Neural progenitor cell (in vitro differentiated cells): ENCODE results near the gene BCORL1. TPM values are rescaled to one million over a fixed set of nuclear protein-coding genes. Genes with fewer than 3 reads are reported as not detected.

Experiments
- DNase-seq: peaks from one replicate; pipeline ENCODE4 v3.0.0-alpha.2; 2016; ENCODE audit warnings: low spot score
- H2AFZ ChIP-seq: fragments of 200-600 bp; sonication (generic); replicated peaks from 2 replicates; pipeline ENCODE4 v1.6.1; 2016; ENCODE audit warnings: antibody characterized with exemption
- H3F3A ChIP-seq: fragments of 200-600 bp; sonication (generic); 2 replicates; pipeline ENCODE4 v1.6.1; 2016; ENCODE audit warnings: antibody characterized with exemption, low read depth
- H3K27ac ChIP-seq: fragments of 200-600 bp; sonication (generic); 2 replicates; pipeline ENCODE4 v1.5.1; 2016; ENCODE audit warnings: mild to moderate bottlenecking
- H3K27me3 ChIP-seq: fragments of 200-600 bp; sonication (generic); 2 replicates; pipeline ENCODE4 v1.6.1; 2016; ENCODE audit warnings: mild to moderate bottlenecking, moderate library complexity
- H3K36me3 ChIP-seq: fragments of 200-600 bp; sonication (generic); 2 replicates; pipeline ENCODE4 v1.5.1; 2016
- H3K4me1 ChIP-seq: fragments of 200-600 bp; sonication (generic); 2 replicates; pipeline ENCODE4 v1.6.1; 2016; ENCODE audit warnings: mixed run types
- H3K4me2 ChIP-seq: fragments of 200-600 bp; sonication (generic); 2 replicates; pipeline ENCODE4 v1.6.1; 2016
- H3K4me3 ChIP-seq: fragments of 200-600 bp; sonication (generic); 2 replicates; pipeline ENCODE4 v1.5.1; 2016
- H3K79me2 ChIP-seq: fragments of 200-600 bp; sonication (generic); 2 replicates; pipeline ENCODE4 v1.6.1; 2016; ENCODE audit warnings: low read depth
- H3K9ac ChIP-seq: fragments of 200-600 bp; sonication (generic); 2 replicates; pipeline ENCODE4 v1.6.1; 2016
- H3K9me3 ChIP-seq: fragments of 200-600 bp; sonication (generic); 2 replicates; pipeline ENCODE4 v1.5.1; 2016; ENCODE audit warnings: low read depth
- H4K20me1 ChIP-seq: fragments of 200-600 bp; sonication (generic); 2 replicates; pipeline ENCODE4 v1.6.1; 2016; ENCODE audit warnings: low read depth
- H3K27ac Mint-ChIP-seq: 3 replicates; pipeline ENCODE4 v1.8.0; 2021; ENCODE audit warnings: mixed read lengths
- H3K27me3 Mint-ChIP-seq: 2 replicates; pipeline ENCODE4 v1.8.0; 2022; ENCODE audit warnings: low read depth, mild to moderate bottlenecking, inconsistent platforms, moderate library complexity, mixed read lengths; ENCODE audit not compliant: insufficient read depth
- H3K36me3 Mint-ChIP-seq: 3 replicates; pipeline ENCODE4 v1.8.0; 2021; ENCODE audit warnings: mixed read lengths
- H3K4me1 Mint-ChIP-seq: 3 replicates; pipeline ENCODE4 v1.8.0; 2021; ENCODE audit warnings: mixed read lengths
- H3K4me3 Mint-ChIP-seq: 3 replicates; pipeline ENCODE4 v1.8.0; 2021; ENCODE audit warnings: mild to moderate bottlenecking, moderate library complexity, mixed read lengths
- H3K9me3 Mint-ChIP-seq: 3 replicates; pipeline ENCODE4 v1.8.0; 2020; ENCODE audit warnings: mixed read lengths
- EZH2 ChIP-seq: fragments of 200-600 bp; sonication (generic); IDR thresholded peaks from 2 replicates; pipeline ENCODE4 v1.6.1; 2017; ENCODE audit warnings: antibody characterized with exemption, mild to moderate bottlenecking, moderate library complexity
- EZH2phosphoT487 ChIP-seq: fragments of 200-600 bp; sonication (generic); IDR thresholded peaks from 2 replicates; pipeline ENCODE4 v1.6.1; 2017; ENCODE audit warnings: antibody characterized with exemption
- total RNA-seq: library from RNA; depleted of rRNA; stranded (reverse); fragments of >200 nt; gene quantifications from 2 replicates; pipeline ENCODE4 v1.2.3, GENCODE V29; 2015; ENCODE audit warnings: low replicate concordance
- TF ChIP-seq, protein P1 (sequence below): fragments of 200-600 bp; sonication (generic); IDR thresholded peaks from 2 replicates; pipeline ENCODE4 v1.5.1; 2017; ENCODE audit warnings: antibody characterized with exemption, mild to moderate bottlenecking

The BCORL1 gene
- total RNA-seq, 1 donor from 2014 or later = 5.1 TPM

DNA sequence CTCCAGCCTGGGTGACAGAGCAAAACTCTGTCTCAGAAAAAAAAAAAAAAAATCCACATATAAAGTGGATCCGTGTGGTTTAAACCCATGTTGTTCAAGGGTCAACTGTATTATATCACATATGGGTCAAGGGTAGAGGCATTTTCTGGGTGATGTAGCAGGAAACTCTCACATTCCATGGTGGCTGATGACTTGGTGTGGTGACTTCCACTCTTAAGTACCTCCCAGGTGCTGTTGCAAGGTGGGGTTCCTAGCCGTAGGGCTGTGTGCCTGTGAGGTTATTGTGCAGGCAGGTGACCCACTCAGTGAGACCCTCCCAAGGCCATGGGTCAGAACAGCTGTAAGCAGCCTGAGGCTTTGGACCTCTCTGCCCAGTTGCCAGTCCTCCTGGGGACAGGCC is 110.8 kb downstream of the BCORL1 start:
- Histone ChIP-seq H4K20me1 (no peaks in the 10 kb centered on the region), H3K36me3 (no peaks in the 10 kb centered on the region), H3K79me2 (no peaks in the 10 kb centered on the region), H2AFZ (no peak overlapping the region), H3K9ac (no peak overlapping the region), H3K4me3 (no peak overlapping the region), H3K27me3 (no peaks in the 10 kb centered on the region), H3K4me2 (no peak overlapping the region), H3K27ac (no peak overlapping the region), H3F3A (no peaks in the 10 kb centered on the region), H3K9me3 (no peaks in the 10 kb centered on the region), H3K4me1 (no peaks in the 10 kb centered on the region)
- Mint-ChIP-seq H3K27me3 (peaks cover 5% of the 10 kb centered on the region), H3K9me3 (no peaks in the 10 kb centered on the region), H3K27ac (no peak overlapping the region), H3K4me1 (no peaks in the 10 kb centered on the region), H3K36me3 (no peaks in the 10 kb centered on the region), H3K4me3 (no peak overlapping the region)
- no peak for TF ChIP-seq EZH2phosphoT487
- TF ChIP-seq EZH2 = no peak
- TF ChIP-seq, protein P1, sequence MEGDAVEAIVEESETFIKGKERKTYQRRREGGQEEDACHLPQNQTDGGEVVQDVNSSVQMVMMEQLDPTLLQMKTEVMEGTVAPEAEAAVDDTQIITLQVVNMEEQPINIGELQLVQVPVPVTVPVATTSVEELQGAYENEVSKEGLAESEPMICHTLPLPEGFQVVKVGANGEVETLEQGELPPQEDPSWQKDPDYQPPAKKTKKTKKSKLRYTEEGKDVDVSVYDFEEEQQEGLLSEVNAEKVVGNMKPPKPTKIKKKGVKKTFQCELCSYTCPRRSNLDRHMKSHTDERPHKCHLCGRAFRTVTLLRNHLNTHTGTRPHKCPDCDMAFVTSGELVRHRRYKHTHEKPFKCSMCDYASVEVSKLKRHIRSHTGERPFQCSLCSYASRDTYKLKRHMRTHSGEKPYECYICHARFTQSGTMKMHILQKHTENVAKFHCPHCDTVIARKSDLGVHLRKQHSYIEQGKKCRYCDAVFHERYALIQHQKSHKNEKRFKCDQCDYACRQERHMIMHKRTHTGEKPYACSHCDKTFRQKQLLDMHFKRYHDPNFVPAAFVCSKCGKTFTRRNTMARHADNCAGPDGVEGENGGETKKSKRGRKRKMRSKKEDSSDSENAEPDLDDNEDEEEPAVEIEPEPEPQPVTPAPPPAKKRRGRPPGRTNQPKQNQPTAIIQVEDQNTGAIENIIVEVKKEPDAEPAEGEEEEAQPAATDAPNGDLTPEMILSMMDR = no peak
- no peak for DNase-seq

DNA sequence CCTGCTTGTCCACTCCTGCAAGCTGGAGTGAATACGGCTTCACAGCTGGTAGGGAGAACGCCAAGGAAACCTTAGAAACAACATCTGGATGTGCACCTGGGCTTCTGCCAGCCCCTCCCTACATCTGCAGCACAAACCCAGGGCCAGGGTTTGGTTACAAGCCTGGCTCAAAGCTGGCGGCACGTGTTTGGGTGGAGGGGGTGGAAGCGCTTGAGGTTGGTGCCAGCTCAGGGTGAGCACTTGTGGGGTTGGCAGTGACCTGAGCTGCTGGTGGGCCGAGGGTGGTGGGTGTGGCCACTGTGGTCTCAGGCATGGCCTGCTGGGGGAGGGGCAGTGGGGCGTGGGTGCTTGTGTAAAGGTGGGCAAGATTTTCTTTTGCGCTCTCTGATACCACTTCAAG is 112.3 kb downstream of the BCORL1 start:
- Histone ChIP-seq H3F3A (no peaks in the 10 kb centered on the region), H3K4me3 (no peak overlapping the region), H3K9me3 (no peaks in the 10 kb centered on the region), H3K36me3 (no peaks in the 10 kb centered on the region), H3K4me1 (no peaks in the 10 kb centered on the region), H3K27ac (no peak overlapping the region), H3K79me2 (no peaks in the 10 kb centered on the region), H2AFZ (no peak overlapping the region), H3K4me2 (no peak overlapping the region), H3K27me3 (no peaks in the 10 kb centered on the region), H4K20me1 (no peaks in the 10 kb centered on the region), H3K9ac (no peak overlapping the region)
- H3K4me3 Mint-ChIP-seq = no peak overlapping the region
- TF ChIP-seq, protein P1 = no peak
- no peak for TF ChIP-seq EZH2
- TF ChIP-seq EZH2phosphoT487 = no peak
- peaks cover 2% of the 10 kb centered on the region for H3K27me3 Mint-ChIP-seq
- no peak for DNase-seq
- no peak overlapping the region for H3K27ac Mint-ChIP-seq
- no peaks in the 10 kb centered on the region for H3K9me3 Mint-ChIP-seq
- no peaks in the 10 kb centered on the region for H3K36me3 Mint-ChIP-seq
- H3K4me1 Mint-ChIP-seq = no peaks in the 10 kb centered on the region

DNA sequence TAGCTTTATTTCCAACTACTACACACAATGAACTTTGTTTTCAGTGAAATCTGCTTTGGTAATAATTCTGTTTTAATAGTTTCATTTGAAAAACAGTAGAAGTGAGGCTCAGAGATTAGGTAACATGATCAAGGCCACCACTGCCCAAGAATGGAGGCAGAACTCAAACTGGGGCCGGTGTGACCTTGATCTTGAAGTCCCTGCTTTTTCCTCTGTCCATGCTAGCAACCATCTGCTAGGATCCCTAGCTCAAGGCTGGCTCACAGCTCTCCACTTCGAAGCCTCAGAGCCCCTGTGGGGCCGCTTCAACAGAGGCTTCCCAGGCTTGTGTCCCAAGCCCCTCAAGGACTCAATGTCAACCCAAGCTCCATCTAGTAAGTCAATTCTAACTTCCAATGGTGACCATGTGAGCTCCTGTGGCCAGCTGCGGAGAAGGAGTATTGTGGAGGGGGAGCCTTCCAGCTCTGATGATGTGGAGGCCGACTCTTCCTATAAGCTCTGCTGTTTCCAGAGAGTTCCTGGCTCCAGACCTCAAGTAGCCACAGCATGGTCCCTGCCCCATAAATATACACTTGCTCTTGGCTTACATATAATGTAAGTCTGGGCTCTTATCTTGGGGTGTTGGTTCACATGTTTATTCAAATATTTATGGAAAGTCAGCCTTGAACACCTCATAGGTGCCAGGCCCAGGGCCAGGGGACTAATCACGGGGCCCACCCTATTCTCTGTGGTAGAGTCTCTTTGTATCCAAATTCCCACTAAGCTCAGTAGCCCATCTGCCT is 113.0 kb downstream of the BCORL1 start:
- peaks cover 5% of the 10 kb centered on the region for H3K27me3 Mint-ChIP-seq
- no peaks in the 10 kb centered on the region for H3K9me3 Mint-ChIP-seq
- H3K36me3 Mint-ChIP-seq = no peaks in the 10 kb centered on the region
- no peak overlapping the region for H3K4me3 ChIP-seq
- no peak overlapping the region for H3K27ac ChIP-seq
- H3K9me3 ChIP-seq = no peaks in the 10 kb centered on the region
- no peaks in the 10 kb centered on the region for H3K27me3 ChIP-seq
- no peaks in the 10 kb centered on the region for H3K36me3 ChIP-seq
- H4K20me1 ChIP-seq = no peaks in the 10 kb centered on the region
- no peaks in the 10 kb centered on the region for H3K4me1 ChIP-seq
- TF ChIP-seq EZH2phosphoT487 (no peak), EZH2 (no peak)
- TF ChIP-seq, protein P1 = no peak
- no peaks in the 10 kb centered on the region for H3K79me2 ChIP-seq
- H3K4me1 Mint-ChIP-seq = no peaks in the 10 kb centered on the region
- no peaks in the 10 kb centered on the region for H3F3A ChIP-seq
- DNase-seq = no peak
- H3K4me2 ChIP-seq = no peak overlapping the region
- H3K27ac Mint-ChIP-seq = no peak overlapping the region
- H2AFZ ChIP-seq = no peak overlapping the region
- no peak overlapping the region for H3K9ac ChIP-seq
- no peak overlapping the region for H3K4me3 Mint-ChIP-seq
